ENCODE results near the gene IRF6.

IRF6 gene

GRCh38 chr1:209839875-209840546, 34.1 kb upstream of the IRF6 start:
- no peaks in the 10 kb centered on the region for H3K4me1 ChIP-seq (ENCODE audit: control insufficient read depth, insufficient read depth, low read length, poor library complexity, severe bottlenecking)
- peaks cover 88% of the 10 kb centered on the region for H3K36me3 ChIP-seq (ENCODE audit: control insufficient read depth, insufficient read depth, low read length)
- no peaks in the 10 kb centered on the region for H3K27me3 ChIP-seq (replicated peaks; ENCODE audit: control insufficient read depth, insufficient read depth, low read length, poor library complexity, severe bottlenecking)
- H3K4me3 ChIP-seq (ENCODE audit: insufficient read depth, low read depth, low read length, poor library complexity, severe bottlenecking) = no peak overlapping the region
- H3K27ac ChIP-seq (ENCODE audit: insufficient read depth, low read length, poor library complexity, severe bottlenecking) = no peak overlapping the region
- DNase-seq = no peak
- H3K9me3 ChIP-seq (ENCODE audit: control insufficient read depth, low read length) = no peaks in the 10 kb centered on the region

- H3K27me3 ChIP-seq (replicated peaks; ENCODE audit: control insufficient read depth, insufficient read depth, low read length, poor library complexity, severe bottlenecking) = no peaks in the 10 kb centered on the region
- no peaks in the 10 kb centered on the region for H3K9me3 ChIP-seq (ENCODE audit: control insufficient read depth, low read length)
- no peaks in the 10 kb centered on the region for H3K4me1 ChIP-seq (ENCODE audit: control insufficient read depth, insufficient read depth, low read length, poor library complexity, severe bottlenecking)
- no peak overlapping the region for H3K4me3 ChIP-seq (ENCODE audit: insufficient read depth, low read depth, low read length, poor library complexity, severe bottlenecking)
- H3K27ac ChIP-seq (ENCODE audit: insufficient read depth, low read length, poor library complexity, severe bottlenecking) = no peak overlapping the region
- H3K36me3 ChIP-seq (ENCODE audit: control insufficient read depth, insufficient read depth, low read length) = peaks cover 94% of the 10 kb centered on the region
- DNase-seq = no peak
These were observed 32.6 kb upstream of the IRF6 start for GRCh38 chr1:209838537-209838936.

GRCh38 chr1:209837671-209838070, 31.7 kb upstream of the IRF6 start:
- no peak overlapping the region for H3K4me3 ChIP-seq (ENCODE audit: insufficient read depth, low read depth, low read length, poor library complexity, severe bottlenecking)
- H3K27me3 ChIP-seq (replicated peaks; ENCODE audit: control insufficient read depth, insufficient read depth, low read length, poor library complexity, severe bottlenecking) = no peaks in the 10 kb centered on the region
- H3K9me3 ChIP-seq (ENCODE audit: control insufficient read depth, low read length) = no peaks in the 10 kb centered on the region
- H3K36me3 ChIP-seq (ENCODE audit: control insufficient read depth, insufficient read depth, low read length) = peaks cover 94% of the 10 kb centered on the region
- no peak overlapping the region for H3K27ac ChIP-seq (ENCODE audit: insufficient read depth, low read length, poor library complexity, severe bottlenecking)
- DNase-seq = no peak
- H3K4me1 ChIP-seq (ENCODE audit: control insufficient read depth, insufficient read depth, low read length, poor library complexity, severe bottlenecking) = no peaks in the 10 kb centered on the region

GRCh38 chr1:209835782-209836298, 29.9 kb upstream of the IRF6 start:
- Histone ChIP-seq H3K9me3 (ENCODE audit: control insufficient read depth, low read length) (no peaks in the 10 kb centered on the region), H3K4me3 (ENCODE audit: insufficient read depth, low read depth, low read length, poor library complexity, severe bottlenecking) (no peak overlapping the region), H3K36me3 (ENCODE audit: control insufficient read depth, insufficient read depth, low read length) (peaks cover 88% of the 10 kb centered on the region), H3K4me1 (ENCODE audit: control insufficient read depth, insufficient read depth, low read length, poor library complexity, severe bottlenecking) (no peaks in the 10 kb centered on the region), H3K27ac (ENCODE audit: insufficient read depth, low read length, poor library complexity, severe bottlenecking) (no peak overlapping the region), H3K27me3 (replicated peaks; ENCODE audit: control insufficient read depth, insufficient read depth, low read length, poor library complexity, severe bottlenecking) (no peaks in the 10 kb centered on the region)
- DNase-seq = no peak

GRCh38 chr1:209831615-209832014, 25.7 kb upstream of the IRF6 start:
- DNase-seq = no peak
- H3K36me3 ChIP-seq (ENCODE audit: control insufficient read depth, insufficient read depth, low read length) = peaks cover 48% of the 10 kb centered on the region
- H3K4me1 ChIP-seq (ENCODE audit: control insufficient read depth, insufficient read depth, low read length, poor library complexity, severe bottlenecking) = peaks cover 3% of the 10 kb centered on the region
- no peaks in the 10 kb centered on the region for H3K9me3 ChIP-seq (ENCODE audit: control insufficient read depth, low read length)
- no peak overlapping the region for H3K27ac ChIP-seq (ENCODE audit: insufficient read depth, low read length, poor library complexity, severe bottlenecking)
- no peaks in the 10 kb centered on the region for H3K27me3 ChIP-seq (replicated peaks; ENCODE audit: control insufficient read depth, insufficient read depth, low read length, poor library complexity, severe bottlenecking)
- no peak overlapping the region for H3K4me3 ChIP-seq (ENCODE audit: insufficient read depth, low read depth, low read length, poor library complexity, severe bottlenecking)

GRCh38 chr1:209830722-209831121, 24.8 kb upstream of the IRF6 start:
- Histone ChIP-seq H3K9me3 (ENCODE audit: control insufficient read depth, low read length) (no peaks in the 10 kb centered on the region), H3K4me3 (ENCODE audit: insufficient read depth, low read depth, low read length, poor library complexity, severe bottlenecking) (no peak overlapping the region), H3K4me1 (ENCODE audit: control insufficient read depth, insufficient read depth, low read length, poor library complexity, severe bottlenecking) (peaks cover 3% of the 10 kb centered on the region), H3K27me3 (replicated peaks; ENCODE audit: control insufficient read depth, insufficient read depth, low read length, poor library complexity, severe bottlenecking) (no peaks in the 10 kb centered on the region), H3K36me3 (ENCODE audit: control insufficient read depth, insufficient read depth, low read length) (peaks cover 39% of the 10 kb centered on the region), H3K27ac (ENCODE audit: insufficient read depth, low read length, poor library complexity, severe bottlenecking) (no peak overlapping the region)
- DNase-seq = no peak

- Histone ChIP-seq H3K9me3 (ENCODE audit: control insufficient read depth, low read length) (no peaks in the 10 kb centered on the region), H3K27ac (ENCODE audit: insufficient read depth, low read length, poor library complexity, severe bottlenecking) (no peak overlapping the region), H3K4me1 (ENCODE audit: control insufficient read depth, insufficient read depth, low read length, poor library complexity, severe bottlenecking) (peaks cover 3% of the 10 kb centered on the region), H3K36me3 (ENCODE audit: control insufficient read depth, insufficient read depth, low read length) (peaks cover 29% of the 10 kb centered on the region), H3K27me3 (replicated peaks; ENCODE audit: control insufficient read depth, insufficient read depth, low read length, poor library complexity, severe bottlenecking) (no peaks in the 10 kb centered on the region), H3K4me3 (ENCODE audit: insufficient read depth, low read depth, low read length, poor library complexity, severe bottlenecking) (no peak overlapping the region)
- DNase-seq = no peak
These were observed 23.8 kb upstream of the IRF6 start for GRCh38 chr1:209829716-209830115.

- H3K27me3 ChIP-seq (replicated peaks; ENCODE audit: control insufficient read depth, insufficient read depth, low read length, poor library complexity, severe bottlenecking) = no peaks in the 10 kb centered on the region
- H3K27ac ChIP-seq (ENCODE audit: insufficient read depth, low read length, poor library complexity, severe bottlenecking) = peak within 1 kb of the TSS; percentile 75
- peaks cover 3% of the 10 kb centered on the region for H3K4me1 ChIP-seq (ENCODE audit: control insufficient read depth, insufficient read depth, low read length, poor library complexity, severe bottlenecking)
- peak within 1 kb of the TSS; percentile 74 for H3K4me3 ChIP-seq (ENCODE audit: insufficient read depth, low read depth, low read length, poor library complexity, severe bottlenecking)
- no peaks in the 10 kb centered on the region for H3K9me3 ChIP-seq (ENCODE audit: control insufficient read depth, low read length)
- H3K36me3 ChIP-seq (ENCODE audit: control insufficient read depth, insufficient read depth, low read length) = peaks cover 8% of the 10 kb centered on the region
- peak; percentile 81 to 88 (median 86) for DNase-seq
These were observed 21.7 kb upstream of the IRF6 start, which contains the start of gene UTP25 for GRCh38 chr1:209827384-209828262. UTP25 (plus strand) TSS chr1:209827972; CDS start chr1:209828064, 92 bp downstream.

- no peaks in the 10 kb centered on the region for H3K9me3 ChIP-seq (ENCODE audit: control insufficient read depth, low read length)
- no peak overlapping the region for H3K27ac ChIP-seq (ENCODE audit: insufficient read depth, low read length, poor library complexity, severe bottlenecking)
- peaks cover 3% of the 10 kb centered on the region for H3K4me1 ChIP-seq (ENCODE audit: control insufficient read depth, insufficient read depth, low read length, poor library complexity, severe bottlenecking)
- H3K27me3 ChIP-seq (replicated peaks; ENCODE audit: control insufficient read depth, insufficient read depth, low read length, poor library complexity, severe bottlenecking) = no peaks in the 10 kb centered on the region
- no peak overlapping the region for H3K4me3 ChIP-seq (ENCODE audit: insufficient read depth, low read depth, low read length, poor library complexity, severe bottlenecking)
- DNase-seq = no peak
- H3K36me3 ChIP-seq (ENCODE audit: control insufficient read depth, insufficient read depth, low read length) = no peaks in the 10 kb centered on the region
These were observed 19.9 kb upstream of the IRF6 start for GRCh38 chr1:209825591-209826434.

All from effector memory CD4-positive, alpha-beta T cell (primary cell).